ENCODE measurements around the gene SLC13A4. TPM values are rescaled to one million over a fixed set of nuclear protein-coding genes. Genes with fewer than 3 reads are reported as not detected.

SLC13A4 gene
- total RNA-seq, 1 experiment from 2014 or later: not detected

DNA sequence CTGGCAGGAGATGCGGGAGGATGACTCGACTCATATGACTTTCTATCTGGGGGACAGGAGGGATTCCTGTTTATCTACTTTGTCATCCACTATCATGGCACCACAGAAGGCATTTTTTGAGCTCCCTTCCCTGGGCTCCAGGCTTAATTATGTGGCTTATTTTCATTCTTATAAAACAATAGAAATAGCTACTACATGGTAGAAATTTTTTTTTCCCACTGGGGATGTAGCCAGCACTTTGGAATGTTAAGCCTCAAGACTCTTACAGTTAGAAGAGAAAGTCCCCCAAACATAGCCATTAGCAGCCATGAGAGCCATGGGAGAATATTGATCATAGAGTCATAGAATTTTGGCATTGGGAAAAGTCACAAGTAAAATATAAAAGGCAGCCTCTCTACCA, 35.3 kb upstream of the SLC13A4 start:
- no peaks in the 10 kb centered on the region for H3K9me3 Mint-ChIP-seq (ENCODE audit: low read depth, unreplicated experiment)
- DNase-seq: no peak
- intact Hi-C loops (cut with micrococcal nuclease; ENCODE audit: unreplicated experiment): no loop called here
- CTCF ChIA-PET: interaction anchor here (1.2 kb wide), 1 partner anchor 41 kb away, joined by 3 read pairs; no protein-coding TSS in a partner anchor
- no TSS peak for BruUV-seq (replicated peaks)
- no peaks in the 10 kb centered on the region for H3K4me1 Mint-ChIP-seq (ENCODE audit: low read depth, unreplicated experiment)
- H3K4me3 Mint-ChIP-seq (ENCODE audit: low read depth, unreplicated experiment): no peak overlapping the region
- TF ChIP-seq, protein P1, sequence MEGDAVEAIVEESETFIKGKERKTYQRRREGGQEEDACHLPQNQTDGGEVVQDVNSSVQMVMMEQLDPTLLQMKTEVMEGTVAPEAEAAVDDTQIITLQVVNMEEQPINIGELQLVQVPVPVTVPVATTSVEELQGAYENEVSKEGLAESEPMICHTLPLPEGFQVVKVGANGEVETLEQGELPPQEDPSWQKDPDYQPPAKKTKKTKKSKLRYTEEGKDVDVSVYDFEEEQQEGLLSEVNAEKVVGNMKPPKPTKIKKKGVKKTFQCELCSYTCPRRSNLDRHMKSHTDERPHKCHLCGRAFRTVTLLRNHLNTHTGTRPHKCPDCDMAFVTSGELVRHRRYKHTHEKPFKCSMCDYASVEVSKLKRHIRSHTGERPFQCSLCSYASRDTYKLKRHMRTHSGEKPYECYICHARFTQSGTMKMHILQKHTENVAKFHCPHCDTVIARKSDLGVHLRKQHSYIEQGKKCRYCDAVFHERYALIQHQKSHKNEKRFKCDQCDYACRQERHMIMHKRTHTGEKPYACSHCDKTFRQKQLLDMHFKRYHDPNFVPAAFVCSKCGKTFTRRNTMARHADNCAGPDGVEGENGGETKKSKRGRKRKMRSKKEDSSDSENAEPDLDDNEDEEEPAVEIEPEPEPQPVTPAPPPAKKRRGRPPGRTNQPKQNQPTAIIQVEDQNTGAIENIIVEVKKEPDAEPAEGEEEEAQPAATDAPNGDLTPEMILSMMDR (IDR thresholded peaks at IDR 0.05; ENCODE audit: unreplicated experiment): no peak
- no peak overlapping the region for H3K27ac Mint-ChIP-seq (ENCODE audit: unreplicated experiment)
- peaks cover 83% of the 10 kb centered on the region for H3K27me3 Mint-ChIP-seq (ENCODE audit: unreplicated experiment)
- no peaks in the 10 kb centered on the region for H3K36me3 Mint-ChIP-seq (ENCODE audit: insufficient read depth, unreplicated experiment)

GRCh38 chr7:135761751-135762488, 33.9 kb upstream of the SLC13A4 start:
- TF ChIP-seq, protein P1 (IDR thresholded peaks at IDR 0.05; ENCODE audit: unreplicated experiment): no peak
- H3K4me3 Mint-ChIP-seq (ENCODE audit: low read depth, unreplicated experiment): no peak overlapping the region
- no peaks in the 10 kb centered on the region for H3K36me3 Mint-ChIP-seq (ENCODE audit: insufficient read depth, unreplicated experiment)
- no peaks in the 10 kb centered on the region for H3K4me1 Mint-ChIP-seq (ENCODE audit: low read depth, unreplicated experiment)
- H3K9me3 Mint-ChIP-seq (ENCODE audit: low read depth, unreplicated experiment): no peaks in the 10 kb centered on the region
- CTCF ChIA-PET: interaction anchor here (1.2 kb wide), 1 partner anchor 39 kb away, joined by 3 read pairs; no protein-coding TSS in a partner anchor
- no peak overlapping the region for H3K27ac Mint-ChIP-seq (ENCODE audit: unreplicated experiment)
- intact Hi-C loops (cut with micrococcal nuclease; ENCODE audit: unreplicated experiment): no loop called here
- DNase-seq: no peak
- H3K27me3 Mint-ChIP-seq (ENCODE audit: unreplicated experiment): peaks cover 83% of the 10 kb centered on the region
- no TSS peak for BruUV-seq (replicated peaks)

DNA sequence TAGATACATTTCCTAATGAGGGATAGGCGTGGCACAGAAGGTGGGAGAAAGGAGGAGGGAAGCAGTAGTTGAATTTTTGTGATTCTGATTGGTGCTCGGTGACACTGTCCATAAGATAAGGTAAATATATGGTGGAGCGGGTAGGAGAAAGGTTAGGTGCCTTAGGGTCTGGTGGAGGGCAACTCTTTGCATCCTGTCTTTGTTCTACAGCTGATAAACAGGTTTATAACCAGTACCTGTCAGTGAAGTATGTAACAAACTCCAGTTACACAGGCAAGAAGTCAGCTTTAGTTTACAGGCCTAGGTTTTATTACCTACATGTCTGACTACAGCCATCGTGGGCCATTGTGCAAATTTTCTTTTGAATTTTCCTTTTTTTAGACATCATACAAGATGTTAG, 31.5 kb upstream of the SLC13A4 start:
- H3K4me3 Mint-ChIP-seq (ENCODE audit: low read depth, unreplicated experiment): no peak overlapping the region
- intact Hi-C loops (cut with micrococcal nuclease; ENCODE audit: unreplicated experiment): no loop called here
- no peaks in the 10 kb centered on the region for H3K9me3 Mint-ChIP-seq (ENCODE audit: low read depth, unreplicated experiment)
- H3K27ac Mint-ChIP-seq (ENCODE audit: unreplicated experiment): no peak overlapping the region
- no TSS peak for BruUV-seq (replicated peaks)
- H3K4me1 Mint-ChIP-seq (ENCODE audit: low read depth, unreplicated experiment): no peaks in the 10 kb centered on the region
- no peak for DNase-seq
- CTCF ChIA-PET: no interaction called here
- no peaks in the 10 kb centered on the region for H3K36me3 Mint-ChIP-seq (ENCODE audit: insufficient read depth, unreplicated experiment)
- TF ChIP-seq, protein P1 (IDR thresholded peaks at IDR 0.05; ENCODE audit: unreplicated experiment): no peak
- peaks cover 71% of the 10 kb centered on the region for H3K27me3 Mint-ChIP-seq (ENCODE audit: unreplicated experiment)

DNA sequence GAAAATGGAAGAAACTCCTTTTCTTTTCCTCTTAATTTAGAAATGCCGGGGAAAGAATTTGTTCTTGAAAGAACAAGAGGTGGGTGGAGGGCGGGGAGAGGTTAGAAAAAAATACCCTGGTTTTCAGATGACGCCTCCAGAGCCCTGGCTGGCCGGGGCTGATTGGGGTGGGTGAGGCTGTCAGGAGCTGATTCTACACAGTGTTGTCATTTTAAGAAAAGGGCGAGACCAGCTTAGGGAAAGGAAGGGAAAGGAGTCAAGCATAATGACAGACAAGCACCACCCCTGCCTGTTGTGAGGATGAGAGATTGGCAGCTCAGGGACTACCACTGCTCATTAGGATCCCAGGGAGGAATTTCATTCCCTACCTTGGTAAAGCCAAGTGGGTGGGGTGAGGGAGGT, 30.5 kb upstream of the SLC13A4 start:
- H3K4me3 Mint-ChIP-seq (ENCODE audit: low read depth, unreplicated experiment): no peak overlapping the region
- CTCF ChIA-PET: no interaction called here
- no peaks in the 10 kb centered on the region for H3K36me3 Mint-ChIP-seq (ENCODE audit: insufficient read depth, unreplicated experiment)
- intact Hi-C loops (cut with micrococcal nuclease; ENCODE audit: unreplicated experiment): no loop called here
- no peak overlapping the region for H3K27ac Mint-ChIP-seq (ENCODE audit: unreplicated experiment)
- H3K27me3 Mint-ChIP-seq (ENCODE audit: unreplicated experiment): peaks cover 71% of the 10 kb centered on the region
- TF ChIP-seq, protein P1 (IDR thresholded peaks at IDR 0.05; ENCODE audit: unreplicated experiment): no peak
- no peak for DNase-seq
- H3K9me3 Mint-ChIP-seq (ENCODE audit: low read depth, unreplicated experiment): no peaks in the 10 kb centered on the region
- BruUV-seq (replicated peaks): no TSS peak
- no peaks in the 10 kb centered on the region for H3K4me1 Mint-ChIP-seq (ENCODE audit: low read depth, unreplicated experiment)

Measured in Calu3 (cell line).